Loucy (cell line): Measurements from ENCODE around the gene MCM10.

Experiments
- H2AFZ ChIP-seq: fragments of 200-600 bp; sonication (generic); 2 replicates; pipeline ENCODE4 v1.6.0; 2016; ENCODE audit warnings: antibody characterized with exemption, mild to moderate bottlenecking, low read length, moderate library complexity
- H3F3A ChIP-seq: fragments of 200-600 bp; 2 replicates; pipeline ENCODE4 v1.6.0; 2016; ENCODE audit warnings: antibody characterized with exemption, low read depth, mild to moderate bottlenecking
- H3K27me3 ChIP-seq: fragments of 200-600 bp; sonication (generic); 2 replicates; pipeline ENCODE4 v1.6.1; 2014; ENCODE audit warnings: low read length, mild to moderate bottlenecking; ENCODE audit not compliant: insufficient read depth, poor library complexity, severe bottlenecking
- H3K36me3 ChIP-seq: fragments of 200-600 bp; sonication (generic); 2 replicates; pipeline ENCODE4 v1.6.1; 2016; ENCODE audit warnings: low read length; ENCODE audit not compliant: insufficient read depth
- H3K4me1 ChIP-seq: fragments of 200-600 bp; sonication (generic); 2 replicates; pipeline ENCODE4 v1.5.1; 2014; ENCODE audit warnings: low read length, mild to moderate bottlenecking; ENCODE audit not compliant: insufficient read depth, poor library complexity, severe bottlenecking
- H3K4me2 ChIP-seq: fragments of 200-600 bp; sonication (generic); 2 replicates; pipeline ENCODE4 v1.6.0; 2014; ENCODE audit warnings: antibody characterized with exemption, low read length, low read depth, mild to moderate bottlenecking; ENCODE audit not compliant: poor library complexity, severe bottlenecking
- H3K4me3 ChIP-seq: fragments of 200-600 bp; sonication (generic); 2 replicates; pipeline ENCODE4 v1.5.1; 2014; ENCODE audit warnings: low read length, mild to moderate bottlenecking, mixed read lengths; ENCODE audit not compliant: poor library complexity, severe bottlenecking
- H3K79me2 ChIP-seq: fragments of 200-600 bp; sonication (generic); 2 replicates; pipeline ENCODE4 v1.6.1; 2014; ENCODE audit warnings: low read length; ENCODE audit not compliant: insufficient read depth
- H3K9ac ChIP-seq: fragments of 200-600 bp; sonication (generic); 2 replicates; pipeline ENCODE4 v1.6.0; 2014; ENCODE audit warnings: mild to moderate bottlenecking, low read depth, low read length, moderate library complexity; ENCODE audit not compliant: poor library complexity, severe bottlenecking
- H3K9me2 ChIP-seq: fragments of 200-600 bp; sonication (generic); replicated peaks from 2 replicates; pipeline ENCODE4 v1.6.1; 2016; ENCODE audit warnings: low read depth, low read length, mixed read lengths
- H3K9me3 ChIP-seq: fragments of 200-600 bp; sonication (generic); 2 replicates; pipeline ENCODE4 v1.6.1; 2014; ENCODE audit warnings: mild to moderate bottlenecking, antibody characterized with exemption, low read length, low read depth; ENCODE audit not compliant: insufficient read depth
- H4K20me1 ChIP-seq: fragments of 200-600 bp; sonication (generic); 2 replicates; pipeline ENCODE4 v1.6.0; 2014; ENCODE audit warnings: antibody characterized with exemption, low read length, mild to moderate bottlenecking; ENCODE audit not compliant: insufficient read depth, poor library complexity, severe bottlenecking
- EZH2phosphoT487 ChIP-seq: fragments of 200-600 bp; IDR thresholded peaks from 2 replicates; pipeline ENCODE4 v1.6.1; 2018; ENCODE audit warnings: antibody characterized with exemption, mild to moderate bottlenecking, moderate library complexity, borderline replicate concordance
- TF ChIP-seq, protein P1 (sequence below): fragments of 200-600 bp; sonication (generic); conservative IDR thresholded peaks from 2 replicates; pipeline ENCODE4 v1.5.1; 2014; ENCODE audit warnings: mild to moderate bottlenecking, antibody characterized with exemption, low read length

MCM10 gene

GRCh38 chr10:13121500-13121854 lies 39.9 kb upstream of the MCM10 start:
- Histone ChIP-seq H3K9ac (no peak overlapping the region), H4K20me1 (no peaks in the 10 kb centered on the region), H3K9me2 (no peaks in the 10 kb centered on the region), H3K4me1 (no peaks in the 10 kb centered on the region), H3K79me2 (no peaks in the 10 kb centered on the region), H2AFZ (no peak overlapping the region), H3K9me3 (no peaks in the 10 kb centered on the region), H3K4me3 (no peak overlapping the region), H3F3A (no peaks in the 10 kb centered on the region), H3K4me2 (no peak overlapping the region), H3K27me3 (no peaks in the 10 kb centered on the region), H3K36me3 (peaks cover 50% of the 10 kb centered on the region; the same call in 1 of the 2 replicates)
- TF ChIP-seq EZH2phosphoT487 = no peak

DNA sequence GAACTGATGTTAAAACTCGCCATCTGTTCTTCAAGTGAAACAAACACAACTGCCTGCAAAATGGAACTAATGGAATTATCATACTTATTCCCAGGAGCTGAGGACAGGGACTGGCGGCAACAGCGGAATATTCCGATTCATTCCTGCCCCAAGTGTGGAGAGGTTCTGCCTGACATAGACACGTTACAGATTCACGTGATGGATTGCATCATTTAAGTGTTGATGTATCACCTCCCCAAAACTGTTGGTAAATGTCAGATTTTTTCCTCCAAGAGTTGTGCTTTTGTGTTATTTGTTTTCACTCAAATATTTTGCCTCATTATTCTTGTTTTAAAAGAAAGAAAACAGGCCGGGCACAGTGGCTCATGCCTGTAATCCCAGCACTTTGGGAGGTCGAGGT lies 24.7 kb upstream of the MCM10 start:
- no peaks in the 10 kb centered on the region for H3K9me2 ChIP-seq
- H3K27me3 ChIP-seq = no peaks in the 10 kb centered on the region
- no peak overlapping the region for H3K9ac ChIP-seq
- H4K20me1 ChIP-seq = no peaks in the 10 kb centered on the region
- H3K4me1 ChIP-seq = no peaks in the 10 kb centered on the region
- H3F3A ChIP-seq = no peaks in the 10 kb centered on the region
- no peak overlapping the region for H3K4me3 ChIP-seq
- peaks cover 32% of the 10 kb centered on the region; the same call in 1 of the 2 replicates for H3K36me3 ChIP-seq
- TF ChIP-seq EZH2phosphoT487 = no peak
- TF ChIP-seq, protein P1, sequence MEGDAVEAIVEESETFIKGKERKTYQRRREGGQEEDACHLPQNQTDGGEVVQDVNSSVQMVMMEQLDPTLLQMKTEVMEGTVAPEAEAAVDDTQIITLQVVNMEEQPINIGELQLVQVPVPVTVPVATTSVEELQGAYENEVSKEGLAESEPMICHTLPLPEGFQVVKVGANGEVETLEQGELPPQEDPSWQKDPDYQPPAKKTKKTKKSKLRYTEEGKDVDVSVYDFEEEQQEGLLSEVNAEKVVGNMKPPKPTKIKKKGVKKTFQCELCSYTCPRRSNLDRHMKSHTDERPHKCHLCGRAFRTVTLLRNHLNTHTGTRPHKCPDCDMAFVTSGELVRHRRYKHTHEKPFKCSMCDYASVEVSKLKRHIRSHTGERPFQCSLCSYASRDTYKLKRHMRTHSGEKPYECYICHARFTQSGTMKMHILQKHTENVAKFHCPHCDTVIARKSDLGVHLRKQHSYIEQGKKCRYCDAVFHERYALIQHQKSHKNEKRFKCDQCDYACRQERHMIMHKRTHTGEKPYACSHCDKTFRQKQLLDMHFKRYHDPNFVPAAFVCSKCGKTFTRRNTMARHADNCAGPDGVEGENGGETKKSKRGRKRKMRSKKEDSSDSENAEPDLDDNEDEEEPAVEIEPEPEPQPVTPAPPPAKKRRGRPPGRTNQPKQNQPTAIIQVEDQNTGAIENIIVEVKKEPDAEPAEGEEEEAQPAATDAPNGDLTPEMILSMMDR = no peak
- no peaks in the 10 kb centered on the region for H3K79me2 ChIP-seq
- no peak overlapping the region for H3K4me2 ChIP-seq
- H3K9me3 ChIP-seq = no peaks in the 10 kb centered on the region
- H2AFZ ChIP-seq = no peak overlapping the region

DNA sequence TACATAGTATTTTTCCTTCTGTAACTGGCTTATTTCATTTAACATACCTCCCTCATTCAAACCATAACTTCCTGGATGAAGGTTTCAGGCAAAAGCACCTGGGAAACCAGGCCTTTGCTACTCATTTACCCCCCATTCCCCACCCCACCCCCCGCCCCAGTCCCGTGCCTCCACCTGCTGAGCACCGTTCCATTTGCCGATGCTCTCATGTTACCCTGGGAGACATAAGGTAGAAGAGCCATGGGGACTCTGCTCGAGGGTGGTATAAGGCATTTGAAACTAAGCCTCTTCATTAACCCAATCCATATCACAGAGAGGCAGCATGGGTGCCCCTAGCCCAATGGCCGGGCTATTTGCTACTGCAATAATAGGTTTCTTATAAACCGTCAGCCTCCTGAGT lies 22.2 kb upstream of the MCM10 start:
- no peak overlapping the region for H3K4me2 ChIP-seq
- H3K27me3 ChIP-seq = no peaks in the 10 kb centered on the region
- peaks cover 17% of the 10 kb centered on the region; the same call in 1 of the 2 replicates for H3K36me3 ChIP-seq
- H3K9ac ChIP-seq = no peak overlapping the region
- no peaks in the 10 kb centered on the region for H3F3A ChIP-seq
- TF ChIP-seq, protein P1 = no peak
- no peak for TF ChIP-seq EZH2phosphoT487
- H3K4me3 ChIP-seq = no peak overlapping the region
- H3K9me3 ChIP-seq = no peaks in the 10 kb centered on the region
- H3K79me2 ChIP-seq = no peaks in the 10 kb centered on the region
- no peak overlapping the region for H2AFZ ChIP-seq
- no peaks in the 10 kb centered on the region for H3K4me1 ChIP-seq
- H4K20me1 ChIP-seq = no peaks in the 10 kb centered on the region
- H3K9me2 ChIP-seq = no peaks in the 10 kb centered on the region

DNA sequence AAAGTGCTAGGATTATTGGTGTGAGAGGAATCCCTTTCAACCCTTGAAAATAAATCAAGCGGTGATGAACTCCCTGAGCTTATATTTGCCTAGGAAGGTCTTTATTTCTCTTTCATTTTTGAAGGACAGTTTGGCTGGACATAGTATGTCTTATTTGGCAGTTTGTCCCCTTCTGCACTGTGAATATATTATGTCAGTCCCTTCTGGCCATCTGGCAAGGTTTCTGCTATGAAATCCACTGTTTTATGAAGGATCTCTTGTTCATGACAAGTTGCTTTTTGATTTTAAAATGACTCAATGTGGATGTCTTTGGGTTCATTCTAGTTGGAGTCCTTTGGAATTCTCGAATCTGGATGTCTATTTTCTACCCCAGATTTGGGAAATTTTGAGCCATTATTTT lies 21.7 kb upstream of the MCM10 start:
- H4K20me1 ChIP-seq = no peaks in the 10 kb centered on the region
- H3K9me3 ChIP-seq = no peaks in the 10 kb centered on the region
- peaks cover 15% of the 10 kb centered on the region; the same call in 1 of the 2 replicates for H3K36me3 ChIP-seq
- no peaks in the 10 kb centered on the region for H3K27me3 ChIP-seq
- H3K4me3 ChIP-seq = no peak overlapping the region
- no peaks in the 10 kb centered on the region for H3K4me1 ChIP-seq
- no peak overlapping the region for H2AFZ ChIP-seq
- no peak overlapping the region for H3K9ac ChIP-seq
- no peaks in the 10 kb centered on the region for H3K79me2 ChIP-seq
- TF ChIP-seq, protein P1 = no peak
- TF ChIP-seq EZH2phosphoT487 = no peak
- no peaks in the 10 kb centered on the region for H3F3A ChIP-seq
- no peaks in the 10 kb centered on the region for H3K9me2 ChIP-seq
- no peak overlapping the region for H3K4me2 ChIP-seq
